PC-9 (cell line): ENCODE measurements around the gene SIM2. TPM values are rescaled to one million over a fixed set of nuclear protein-coding genes. Genes with fewer than 3 reads are reported as not detected.

Experiments used
- BruUV-seq: library from RNA; stranded (reverse); fragments of 400-500 nt; replicated peaks from 2 replicates; lab custom pipeline; 2021; lab: Mats Ljungman, UMichigan
- CTCF ChIA-PET: fragments of 300-600 bp; sonication (Branson Sonifier 250); formaldehyde crosslinking; loops from one replicate; lab custom pipeline; 2022; ENCODE audit warnings: antibody characterized with exemption; lab: Charles Lee
- POLR2A ChIA-PET: fragments of 300-600 bp; sonication (Branson Sonifier 250); formaldehyde crosslinking; loops from one replicate; lab custom pipeline; 2022; ENCODE audit warnings: antibody characterized with exemption; ENCODE audit not compliant: unreplicated experiment; lab: Charles Lee
- DNase-seq, 2 experiments: peaks; one replicate each; pipeline versions ENCODE4 v3.0.0 to v3.0.0-alpha.2; 2015 to 2022; ENCODE audit warnings: mixed read lengths in 1 of 2
- H2AFZ ChIP-seq: fragments of 200-600 bp; sonication (generic); 2 replicates; pipeline ENCODE4 v1.8.1; 2017; ENCODE audit warnings: antibody characterized with exemption
- H3F3A ChIP-seq: fragments of 200-600 bp; sonication (generic); 2 replicates; pipeline ENCODE4 v1.8.1; 2017; ENCODE audit warnings: antibody characterized with exemption, mild to moderate bottlenecking, low read depth; ENCODE audit not compliant: insufficient read depth
- H3K27ac ChIP-seq: fragments of 200-600 bp; sonication (generic); 2 replicates; pipeline ENCODE4 v1.6.1; 2016; ENCODE audit warnings: mixed run types
- H3K27me3 ChIP-seq: fragments of 200-600 bp; sonication (generic); 2 replicates; pipeline ENCODE4 v1.6.1; 2016; ENCODE audit warnings: low read depth, mixed run types; ENCODE audit not compliant: insufficient read depth
- H3K36me3 ChIP-seq: fragments of 200-600 bp; sonication (generic); 2 replicates; pipeline ENCODE4 v1.6.1; 2016; ENCODE audit warnings: low read depth, mixed run types
- H3K4me1 ChIP-seq: fragments of 200-600 bp; sonication (generic); replicated peaks from 2 replicates; pipeline ENCODE4 v1.6.1; 2016; ENCODE audit warnings: mixed run types; ENCODE audit not compliant: insufficient read depth
- H3K4me2 ChIP-seq: fragments of 200-600 bp; sonication (generic); 2 replicates; pipeline ENCODE4 v1.6.1; 2017; ENCODE audit warnings: mixed run types
- H3K4me3 ChIP-seq: fragments of 200-600 bp; sonication (generic); 2 replicates; pipeline ENCODE4 v1.6.1; 2016; ENCODE audit warnings: mixed run types
- H3K79me2 ChIP-seq: fragments of 200-600 bp; sonication (generic); 2 replicates; pipeline ENCODE4 v1.6.1; 2017; ENCODE audit warnings: low read depth, mixed run types
- H3K9me2 ChIP-seq: fragments of 200-600 bp; sonication (generic); 2 replicates; pipeline ENCODE4 v1.8.1; 2017; ENCODE audit warnings: mild to moderate bottlenecking; ENCODE audit not compliant: insufficient read depth
- H3K9me3 ChIP-seq: fragments of 200-600 bp; sonication (generic); 2 replicates; pipeline ENCODE4 v1.8.1; 2016; ENCODE audit warnings: low read depth; ENCODE audit not compliant: insufficient read depth
- H4K20me1 ChIP-seq: fragments of 200-600 bp; sonication (generic); 2 replicates; pipeline ENCODE4 v1.8.1; 2017; ENCODE audit not compliant: insufficient read depth
- EZH2 ChIP-seq: fragments of 200-600 bp; sonication (generic); IDR thresholded peaks from 2 replicates; pipeline ENCODE4 v1.8.0; 2017; ENCODE audit warnings: antibody characterized with exemption, low read depth
- intact Hi-C: fragments of 100-400 bp; cut with micrococcal nuclease; formaldehyde crosslinking; loops from one replicate; pipeline ENCODE4 v1.10.0; 2022; ENCODE audit not compliant: unreplicated experiment
- total RNA-seq: library from RNA; stranded (reverse); gene quantifications from 2 replicates; pipeline ENCODE4 v1.2.3, GENCODE V29; 2021
- TF ChIP-seq, protein P1 (sequence below): fragments of 200-600 bp; sonication (generic); conservative IDR thresholded peaks from 2 replicates; pipeline ENCODE4 v1.6.1; 2017; ENCODE audit warnings: mixed run types, antibody characterized with exemption, mild to moderate bottlenecking, moderate library complexity

Gene SIM2
- total RNA-seq, 1 experiment from 2014 or later, result 18.5 TPM

- H3F3A ChIP-seq, result peaks cover 4% of the 10 kb centered on the region; the same call in 1 of the 2 replicates
- CTCF ChIA-PET, result no interaction called here
Observed at GRCh38 chr21:36681117-36681631, 17.7 kb upstream of the SIM2 start.

DNA sequence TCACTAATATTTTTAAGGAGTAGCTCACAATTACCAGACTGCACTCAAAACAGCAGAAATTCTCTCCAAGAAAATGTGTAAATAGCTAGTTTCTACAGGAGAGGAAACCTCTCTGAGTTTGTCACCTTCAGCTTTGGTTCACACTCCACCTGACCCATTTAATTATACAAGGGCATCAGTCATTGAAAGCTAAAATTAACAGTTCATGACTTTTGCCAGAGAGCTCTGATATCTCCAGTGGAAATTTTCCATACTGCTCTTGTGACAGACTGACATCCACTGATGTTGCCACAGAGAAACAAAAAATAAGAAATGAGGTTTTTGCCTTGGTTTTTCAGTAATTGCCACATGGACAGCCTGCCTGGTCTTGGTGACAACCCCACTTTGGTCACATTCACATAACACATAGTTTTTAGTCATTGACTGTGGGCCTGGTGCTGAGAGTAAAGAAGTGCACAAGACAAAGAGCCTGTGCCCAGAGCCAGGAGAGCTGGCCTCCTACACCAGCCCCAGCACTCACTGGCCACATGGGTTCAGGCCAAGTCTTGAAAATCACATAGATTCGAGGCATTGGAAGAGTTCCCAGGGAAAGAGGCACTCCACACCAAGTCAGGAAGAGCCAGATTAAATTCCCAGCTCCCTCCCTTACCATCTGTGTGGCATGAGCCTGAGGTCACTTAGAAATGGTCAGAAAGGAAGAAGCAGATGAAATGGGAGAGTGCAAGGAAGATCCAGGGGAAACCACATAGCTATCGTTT, 13.8 kb upstream of the SIM2 start:
- no peak for DNase-seq
- POLR2A ChIA-PET, result interaction anchor here (0.9 kb wide), 1 partner anchor 111 kb away, joined by 4 read pairs; no protein-coding TSS in a partner anchor
- Histone ChIP-seq H3K4me2 (no peak overlapping the region), H3K9me3 (peaks cover 10% of the 10 kb centered on the region; the same call in 1 of the 2 replicates), H3K4me1 (no peaks in the 10 kb centered on the region), H3K27me3 (no peaks in the 10 kb centered on the region), H3K36me3 (no peaks in the 10 kb centered on the region), H3K9me2 (no peaks in the 10 kb centered on the region), H3K27ac (no peak overlapping the region), H3K4me3 (no peak overlapping the region), H3K79me2 (no peaks in the 10 kb centered on the region), H4K20me1 (no peaks in the 10 kb centered on the region), H3F3A (no peaks in the 10 kb centered on the region), H2AFZ (no peak overlapping the region)
- BruUV-seq, result no TSS peak
- TF ChIP-seq, protein P1, sequence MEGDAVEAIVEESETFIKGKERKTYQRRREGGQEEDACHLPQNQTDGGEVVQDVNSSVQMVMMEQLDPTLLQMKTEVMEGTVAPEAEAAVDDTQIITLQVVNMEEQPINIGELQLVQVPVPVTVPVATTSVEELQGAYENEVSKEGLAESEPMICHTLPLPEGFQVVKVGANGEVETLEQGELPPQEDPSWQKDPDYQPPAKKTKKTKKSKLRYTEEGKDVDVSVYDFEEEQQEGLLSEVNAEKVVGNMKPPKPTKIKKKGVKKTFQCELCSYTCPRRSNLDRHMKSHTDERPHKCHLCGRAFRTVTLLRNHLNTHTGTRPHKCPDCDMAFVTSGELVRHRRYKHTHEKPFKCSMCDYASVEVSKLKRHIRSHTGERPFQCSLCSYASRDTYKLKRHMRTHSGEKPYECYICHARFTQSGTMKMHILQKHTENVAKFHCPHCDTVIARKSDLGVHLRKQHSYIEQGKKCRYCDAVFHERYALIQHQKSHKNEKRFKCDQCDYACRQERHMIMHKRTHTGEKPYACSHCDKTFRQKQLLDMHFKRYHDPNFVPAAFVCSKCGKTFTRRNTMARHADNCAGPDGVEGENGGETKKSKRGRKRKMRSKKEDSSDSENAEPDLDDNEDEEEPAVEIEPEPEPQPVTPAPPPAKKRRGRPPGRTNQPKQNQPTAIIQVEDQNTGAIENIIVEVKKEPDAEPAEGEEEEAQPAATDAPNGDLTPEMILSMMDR, result no peak
- no peak for TF ChIP-seq EZH2
- CTCF ChIA-PET, result interaction anchor here (0.5 kb wide), 1 partner anchor 88 kb away, joined by 4 read pairs; no protein-coding TSS in a partner anchor
- intact Hi-C loops, result no loop called here

More at GRCh38 chr21:36681117-36681631, 17.7 kb upstream of the SIM2 start:
- Histone ChIP-seq H3K4me1 (peaks cover 29% of the 10 kb centered on the region), H3K9me2 (no peaks in the 10 kb centered on the region), H3K27me3 (no peaks in the 10 kb centered on the region), H3K79me2 (no peaks in the 10 kb centered on the region), H3K4me3 (no peak overlapping the region), H3K27ac (no peak overlapping the region), H3K36me3 (no peaks in the 10 kb centered on the region), H4K20me1 (no peaks in the 10 kb centered on the region), H2AFZ (no peak overlapping the region), H3K4me2 (no peak overlapping the region), H3K9me3 (peaks cover 10% of the 10 kb centered on the region; the same call in 1 of the 2 replicates)
- intact Hi-C loops, result no loop called here
- TF ChIP-seq, protein P1, result no peak
- no peak for TF ChIP-seq EZH2
- BruUV-seq, result no TSS peak
- DNase-seq, result no peak
- POLR2A ChIA-PET, result interaction anchor here (0.7 kb wide), 1 partner anchor 250 kb away, joined by 3 read pairs; no protein-coding TSS in a partner anchor

- H3K4me1 ChIP-seq, result no peaks in the 10 kb centered on the region
- ChIA-PET POLR2A (no interaction called here), CTCF (no interaction called here)
- TF ChIP-seq EZH2, result no peak
- TF ChIP-seq, protein P1, result no peak
- no peaks in the 10 kb centered on the region for H3K36me3 ChIP-seq
- H3K9me3 ChIP-seq, result 0 out of 2 replicates have a peak, but pooled peaks cover under 1% of the 10 kb centered on the region
- no peak overlapping the region for H3K27ac ChIP-seq
- H2AFZ ChIP-seq, result no peak overlapping the region
- no peaks in the 10 kb centered on the region for H3K79me2 ChIP-seq
- H3K9me2 ChIP-seq, result no peaks in the 10 kb centered on the region
- intact Hi-C loops, result no loop called here
- no peaks in the 10 kb centered on the region for H3K27me3 ChIP-seq
- H4K20me1 ChIP-seq, result no peaks in the 10 kb centered on the region
- no TSS peak for BruUV-seq
- no peak for DNase-seq
- H3K4me3 ChIP-seq, result no peak overlapping the region
- no peak overlapping the region for H3K4me2 ChIP-seq
- H3F3A ChIP-seq, result no peaks in the 10 kb centered on the region
Observed at GRCh38 chr21:36686955-36687354, 12.0 kb upstream of the SIM2 start.
